ENCODE results near the gene NFIB.

NFIB gene

DNA sequence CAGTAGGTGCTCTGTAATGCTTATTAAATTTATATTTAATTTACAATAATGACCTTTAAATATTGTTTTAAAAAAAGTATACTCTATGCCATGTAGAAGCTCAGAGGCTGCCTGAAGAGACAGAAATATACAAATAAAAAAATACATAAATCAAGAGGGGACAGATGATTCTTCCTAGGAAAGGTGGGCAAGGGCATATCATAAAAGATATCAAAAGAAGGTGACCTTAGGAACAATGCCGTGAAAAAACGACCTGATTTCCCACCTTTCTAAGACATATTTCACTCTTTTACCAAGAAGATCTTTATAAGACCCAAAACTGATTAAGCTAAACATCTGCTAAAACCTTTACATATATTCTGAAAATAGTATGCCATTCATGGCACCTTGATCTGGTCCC is 128.9 kb downstream of the NFIB start:
- DNase-seq (ENCODE audit: low read depth), result no peak

DNA sequence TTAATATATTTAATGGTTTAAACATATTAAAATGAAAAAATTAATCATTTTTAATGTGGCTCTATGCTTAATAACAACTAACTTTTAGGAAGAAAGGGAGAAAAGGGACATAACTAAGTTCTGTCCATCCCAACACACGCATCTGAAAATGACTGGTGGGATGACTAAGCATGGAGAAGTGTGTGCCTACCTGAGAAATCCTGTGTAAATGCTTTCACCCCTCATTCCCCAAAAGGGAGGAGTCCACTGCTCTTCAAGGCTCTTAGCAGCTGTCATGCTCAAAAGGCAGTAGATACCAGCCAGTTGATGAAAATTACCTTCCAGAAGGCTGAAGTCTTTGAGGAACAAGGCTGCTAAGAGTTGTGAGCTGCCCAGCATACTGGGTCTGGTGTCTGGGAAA is 130.9 kb downstream of the NFIB start:
- DNase-seq (ENCODE audit: low read depth), result no peak

DNA sequence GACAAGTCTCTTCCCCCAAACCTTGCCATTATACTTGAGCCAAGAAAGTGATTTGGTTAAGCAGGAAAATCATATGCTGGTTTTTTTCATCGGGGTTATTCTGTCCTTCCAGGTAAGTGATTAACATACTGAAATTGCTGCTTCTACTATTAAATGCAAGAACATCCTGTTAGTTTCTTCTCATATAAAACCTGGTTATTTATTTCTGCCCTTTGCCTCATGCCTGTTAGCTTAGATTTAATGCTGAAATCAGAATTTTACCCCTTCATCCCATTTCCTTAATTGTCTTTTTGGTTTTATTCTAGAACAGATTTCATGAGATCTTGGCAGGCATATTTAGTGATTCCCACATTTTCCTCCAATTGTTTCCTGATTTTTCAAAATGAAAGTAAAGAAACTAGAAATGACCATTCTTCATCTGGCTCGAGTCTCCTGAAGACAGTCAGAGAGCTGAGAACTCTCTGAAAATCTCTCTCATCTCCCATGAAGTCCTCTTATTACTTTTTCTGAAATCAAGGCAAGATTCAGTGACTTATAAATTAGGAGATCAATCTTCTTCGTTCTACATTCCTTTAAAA is 132.9 kb downstream of the NFIB start:
- no peak for DNase-seq (ENCODE audit: low read depth)

DNA sequence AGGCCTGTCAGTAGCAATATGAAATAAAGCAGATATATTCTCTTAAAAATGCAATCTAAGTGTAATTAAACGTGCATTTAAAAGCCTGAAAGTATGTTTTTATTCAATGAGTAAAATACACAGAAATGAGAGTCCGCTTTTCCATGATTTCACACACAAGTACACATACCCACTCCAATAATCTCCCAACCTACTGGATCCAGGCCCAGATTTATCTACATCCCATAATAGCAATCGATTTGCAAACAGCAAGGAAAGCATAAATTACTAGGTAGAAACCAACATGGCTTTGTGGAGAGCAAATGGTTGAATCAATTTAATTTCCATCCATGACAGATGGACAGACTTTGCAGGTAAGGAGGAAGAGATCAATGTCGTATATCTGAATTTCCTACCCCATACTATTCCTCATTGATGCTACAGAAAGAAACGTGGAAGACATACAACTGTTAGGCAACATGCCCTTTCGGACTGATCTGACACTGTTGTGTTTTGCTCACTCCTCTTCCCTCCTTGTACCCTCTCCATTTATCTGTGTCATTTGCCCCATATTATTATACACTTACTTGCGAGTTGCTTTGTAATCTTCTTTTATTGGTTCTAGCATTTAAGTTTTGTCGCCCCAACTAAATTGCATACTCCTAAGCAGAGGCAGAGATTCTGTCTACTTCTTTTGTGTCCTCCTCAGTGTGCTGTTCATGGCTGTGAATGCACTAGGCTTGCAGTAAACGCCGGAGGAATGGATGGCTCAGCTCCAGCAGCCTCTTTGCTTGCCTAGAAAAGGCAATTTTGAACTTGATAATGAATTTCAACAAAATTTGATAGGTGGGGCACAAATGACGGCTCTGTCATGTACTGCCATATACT is 133.6 kb downstream of the NFIB start:
- no peak for DNase-seq (ENCODE audit: low read depth)

DNA sequence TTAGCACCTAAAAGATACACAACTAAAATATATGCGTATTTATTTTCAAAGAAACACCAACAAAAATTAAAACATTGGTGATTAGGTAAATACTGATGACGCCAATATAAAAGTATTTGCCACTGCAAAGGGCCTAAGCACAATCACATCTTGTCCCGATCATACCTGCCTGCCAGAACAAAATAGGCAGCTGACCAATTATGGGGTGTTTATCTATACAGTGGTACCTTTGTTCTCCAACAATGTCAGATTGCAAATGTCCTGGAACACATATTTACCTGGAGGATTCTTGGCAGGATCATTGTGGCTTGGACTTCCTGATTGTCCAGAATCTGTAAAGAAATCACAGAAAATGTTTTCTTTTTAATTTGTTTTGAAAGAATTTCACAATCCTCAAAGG is 134.5 kb downstream of the NFIB start:
- no peak for DNase-seq (ENCODE audit: low read depth)

DNA sequence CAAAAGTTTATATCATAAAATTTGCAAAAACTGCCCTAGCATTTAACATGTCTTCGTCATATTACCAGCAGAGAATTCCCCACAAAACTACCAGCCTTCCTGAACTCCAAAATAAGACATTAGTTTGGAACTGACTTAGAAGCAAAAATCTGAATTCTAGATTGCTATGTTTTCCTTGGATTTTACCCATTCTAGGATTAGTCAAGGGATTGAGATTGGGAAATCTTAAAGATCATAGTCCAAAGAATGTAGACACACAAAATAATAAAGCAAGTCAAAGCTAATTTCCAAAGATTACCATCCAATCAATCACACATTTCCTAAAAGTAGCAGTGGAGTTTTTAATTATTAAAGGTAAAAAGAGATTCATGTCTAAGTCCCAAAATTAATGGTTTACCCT is 138.2 kb downstream of the NFIB start:
- DNase-seq (ENCODE audit: low read depth), result no peak

DNA sequence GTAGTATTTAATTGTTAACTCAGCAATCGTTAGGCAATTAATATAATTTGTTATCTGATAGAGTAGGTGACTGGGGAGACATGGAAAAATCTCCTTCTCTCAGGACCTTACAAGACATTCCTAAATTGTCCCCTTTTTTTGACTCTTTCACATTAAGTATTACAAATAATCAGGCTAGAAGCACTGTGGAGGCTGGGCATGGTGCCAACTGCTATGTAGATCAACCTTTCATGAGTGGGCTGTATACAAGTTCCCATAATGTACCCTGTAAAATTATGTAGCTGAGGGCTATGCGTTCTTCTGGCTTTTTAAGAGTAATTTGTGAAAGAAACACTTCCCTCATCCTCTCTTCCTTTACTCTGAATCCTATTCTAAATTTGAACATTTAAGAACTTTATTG is 140.2 kb downstream of the NFIB start:
- DNase-seq (ENCODE audit: low read depth), result no peak

DNA sequence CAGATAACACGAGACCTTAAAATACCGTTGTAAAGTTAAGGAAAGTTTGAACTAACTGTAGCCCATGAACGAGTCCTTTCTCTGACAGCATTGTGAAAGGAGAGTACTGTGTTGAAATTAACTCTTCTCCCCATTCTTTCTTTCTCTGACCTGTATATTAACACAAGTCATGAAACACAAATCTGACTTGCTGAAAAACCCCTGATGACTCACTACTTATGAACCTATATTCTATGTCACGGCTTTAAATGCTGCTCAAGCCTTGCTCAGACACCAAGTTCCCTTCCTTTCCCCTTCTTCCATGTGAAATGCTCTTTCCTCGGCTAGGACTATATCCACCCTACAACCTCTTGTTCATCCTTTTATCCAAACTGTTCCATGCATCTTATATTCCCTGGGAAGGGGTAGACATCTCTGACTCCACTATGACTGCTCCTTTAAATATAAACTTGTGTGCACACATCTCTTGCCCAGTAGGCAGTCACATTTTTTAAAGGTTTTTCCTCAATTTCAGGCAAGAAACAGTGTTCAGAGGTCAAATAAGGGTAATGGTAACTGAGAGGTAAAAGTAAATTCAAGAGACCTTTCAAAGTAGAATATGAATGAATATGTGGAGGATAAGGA is 142.9 kb downstream of the NFIB start:
- DNase-seq (ENCODE audit: low read depth), result no peak

DNA sequence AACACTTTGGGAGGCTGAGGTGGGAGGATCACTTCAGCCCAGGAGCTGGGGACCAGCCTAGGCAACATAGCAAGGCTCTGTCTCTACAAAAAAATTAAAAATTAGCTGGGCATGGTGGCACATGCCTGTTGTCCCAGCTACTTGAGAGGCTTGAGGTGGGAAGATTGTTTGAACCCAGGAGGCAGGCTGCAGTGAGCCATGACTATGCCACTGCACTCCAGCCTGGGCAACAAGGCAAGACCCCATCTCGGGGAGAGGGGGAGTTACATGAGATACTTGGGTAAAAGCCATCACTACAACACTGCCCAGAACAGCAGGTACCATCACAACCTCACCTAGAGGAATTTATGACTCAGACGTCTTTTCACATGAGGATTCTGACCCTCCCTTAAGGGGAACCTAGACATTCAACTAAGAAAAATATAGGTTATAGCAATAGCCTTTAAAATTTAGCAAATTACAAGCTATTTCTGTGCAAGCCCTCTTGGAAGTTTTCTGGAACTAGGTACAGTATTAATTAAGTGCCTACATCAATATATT is 143.5 kb downstream of the NFIB start:
- no peak for DNase-seq (ENCODE audit: low read depth)

DNA sequence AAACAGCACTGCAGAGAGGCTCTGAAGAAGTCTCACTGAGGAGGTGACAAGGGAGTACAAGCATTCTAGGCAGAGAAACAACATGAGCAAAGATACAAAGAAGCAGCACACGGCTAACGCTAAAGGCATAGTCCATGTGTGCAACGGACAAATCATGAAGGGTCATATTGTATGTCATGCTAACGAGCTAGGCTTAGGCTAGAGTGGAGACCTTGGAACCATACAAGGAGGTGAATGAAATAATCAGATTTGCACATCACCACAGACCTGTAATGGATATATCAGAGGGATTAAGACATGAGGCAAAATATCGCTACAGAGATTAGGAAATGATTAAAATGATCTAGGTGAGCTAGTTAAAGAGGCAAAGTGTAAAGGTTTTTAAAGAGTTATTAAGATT is 145.6 kb downstream of the NFIB start:
- no peak for DNase-seq (ENCODE audit: low read depth)

DNA sequence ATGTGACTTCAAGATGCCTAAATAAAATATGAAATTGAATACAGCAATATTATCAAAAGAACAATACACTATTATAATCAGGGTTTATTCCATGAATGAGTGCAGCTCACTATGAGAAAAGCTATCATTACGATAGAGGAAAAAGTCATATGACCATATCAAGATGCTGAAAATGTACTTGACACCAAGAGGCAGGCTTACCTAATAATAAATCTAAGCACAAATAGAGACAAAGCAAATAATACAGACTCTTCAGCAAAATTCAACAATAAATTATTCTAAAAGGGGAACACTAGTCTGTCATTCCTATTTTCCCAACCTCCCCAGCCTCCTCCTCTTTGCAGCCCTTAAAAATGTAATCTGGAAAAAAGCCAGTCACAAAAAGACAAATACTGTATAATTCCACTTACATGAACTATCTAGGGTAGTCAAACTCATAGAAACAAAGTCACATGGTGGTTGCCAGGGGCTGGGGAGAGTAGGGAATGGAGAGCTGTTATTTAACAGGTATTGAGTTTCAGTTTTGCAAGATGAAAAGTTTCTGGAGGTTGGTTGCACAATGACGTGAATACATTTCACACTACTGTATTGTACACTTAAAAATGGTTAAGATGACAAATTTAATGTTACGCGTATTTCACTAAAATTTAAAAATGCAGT is 148.4 kb downstream of the NFIB start:
- DNase-seq (ENCODE audit: low read depth), result no peak

DNA sequence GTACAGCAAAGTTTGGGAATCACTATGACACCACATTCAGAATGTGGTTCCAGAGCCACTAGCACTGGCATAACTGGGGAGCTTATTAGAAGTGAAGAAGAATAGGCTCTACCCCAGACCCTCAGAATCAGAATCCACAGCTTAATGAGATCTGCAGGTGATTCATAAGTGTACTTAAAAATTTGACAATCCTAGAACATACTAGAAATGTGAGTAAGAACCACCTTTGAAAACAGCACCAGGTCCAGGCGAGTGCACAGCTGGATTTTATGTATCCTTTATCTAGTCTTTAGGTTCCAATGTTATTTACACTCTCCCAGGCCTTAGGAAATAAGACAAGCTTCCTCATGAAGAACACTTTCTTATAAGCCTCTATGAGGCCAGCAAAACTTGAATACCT is 149.0 kb downstream of the NFIB start:
- no peak for DNase-seq (ENCODE audit: low read depth)

DNA sequence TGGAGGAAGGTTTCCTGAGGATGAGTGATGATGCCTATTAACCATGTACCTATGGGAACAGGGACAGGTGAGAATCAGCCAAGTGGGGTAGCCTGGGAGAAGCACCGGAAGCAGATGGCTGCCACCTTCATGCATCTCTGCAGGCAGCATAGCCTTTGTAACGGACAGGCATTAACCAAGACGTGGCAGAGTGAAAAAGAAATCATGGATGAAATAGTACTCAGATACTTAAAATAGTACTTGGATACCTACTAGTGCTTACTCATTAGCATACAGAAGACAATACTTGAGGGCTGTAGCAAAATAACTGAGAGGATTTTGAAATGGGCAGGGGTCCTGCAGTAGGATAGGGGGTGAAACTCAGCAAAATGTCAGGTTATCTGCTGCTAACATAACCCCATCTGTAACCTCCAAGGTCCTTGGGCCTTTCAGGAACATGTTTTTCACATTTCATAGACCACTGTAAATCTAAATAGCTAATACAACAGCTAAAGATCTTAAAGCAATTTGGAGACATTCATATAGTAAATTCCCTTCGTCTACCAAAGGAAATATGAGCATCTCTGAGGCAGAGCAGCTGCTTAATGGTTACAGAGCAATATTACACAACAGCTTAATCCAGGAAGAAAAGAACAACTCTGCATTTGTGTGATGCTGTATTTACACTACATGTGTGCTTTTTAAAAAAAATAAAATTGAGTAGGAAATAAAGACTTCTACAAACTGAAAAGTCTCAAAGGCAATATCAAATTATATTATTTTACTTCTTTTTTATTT is 154.3 kb downstream of the NFIB start:
- DNase-seq (ENCODE audit: low read depth), result no peak

DNA sequence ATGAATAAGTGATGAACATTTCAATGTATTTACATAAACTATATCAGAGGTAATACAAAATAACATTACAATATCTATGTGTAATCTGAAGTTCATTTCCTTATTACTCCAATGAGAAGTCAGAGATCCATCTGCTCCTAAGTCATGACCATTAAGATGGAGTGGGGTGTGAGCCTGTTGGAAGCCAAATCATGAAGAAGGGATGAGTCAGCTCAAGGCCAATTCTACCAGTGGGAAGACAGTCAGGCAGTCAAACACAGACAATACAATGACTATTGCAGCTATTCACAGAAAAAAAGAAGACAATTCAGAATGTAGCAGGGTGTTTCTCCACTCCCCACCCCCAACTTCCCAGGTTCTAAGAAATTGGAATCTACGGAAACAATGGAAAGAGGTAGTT is 155.0 kb downstream of the NFIB start:
- DNase-seq (ENCODE audit: low read depth), result no peak

DNA sequence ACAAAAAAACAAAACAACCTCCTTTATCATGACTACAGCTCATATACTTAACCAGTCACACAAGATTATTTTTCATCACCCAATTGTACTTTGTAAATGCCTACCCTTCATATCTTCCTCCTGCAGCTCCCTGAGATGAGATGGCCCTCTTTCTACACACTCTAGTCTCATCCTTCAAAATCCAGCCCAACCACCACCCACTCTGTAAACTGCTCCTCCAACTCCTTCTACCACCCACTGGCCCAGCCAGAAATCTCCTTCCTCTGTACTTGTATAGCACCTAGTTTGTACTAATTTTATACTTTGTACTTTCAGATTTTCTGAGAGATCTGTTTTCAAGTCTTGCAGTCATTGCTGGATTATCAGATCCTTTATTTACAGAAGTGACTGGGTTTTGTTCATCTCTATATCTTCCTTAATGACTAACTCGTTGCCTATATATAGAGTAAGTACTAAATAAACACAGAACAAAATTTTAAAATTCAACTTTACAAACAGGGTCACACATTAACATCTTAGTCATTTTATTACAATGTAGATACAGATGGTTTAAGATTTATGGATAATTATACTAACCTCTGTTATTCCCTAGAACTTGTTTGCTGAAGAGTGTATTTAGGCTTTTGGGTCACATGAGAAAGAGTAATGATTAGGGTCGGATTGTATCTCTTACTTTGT is 155.7 kb downstream of the NFIB start:
- no peak for DNase-seq (ENCODE audit: low read depth)

DNA sequence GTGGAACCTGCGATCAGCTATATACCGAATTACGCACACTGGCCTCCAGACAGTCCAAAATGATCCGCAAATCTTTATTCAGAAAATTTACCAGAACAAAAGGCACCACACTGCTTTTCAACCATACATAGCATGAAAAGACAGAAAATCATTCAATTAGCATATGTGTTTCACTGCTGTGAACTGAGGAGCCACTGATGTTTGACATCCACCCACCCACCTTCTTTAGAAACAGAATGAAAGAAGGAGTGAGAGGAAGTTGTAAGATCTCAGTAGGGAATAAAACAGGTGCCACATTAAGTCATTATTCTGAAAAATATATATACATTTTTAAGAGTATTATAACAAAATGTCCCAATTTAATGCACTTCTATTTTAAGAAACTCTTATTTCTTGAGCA is 156.8 kb downstream of the NFIB start:
- no peak for DNase-seq (ENCODE audit: low read depth)

DNA sequence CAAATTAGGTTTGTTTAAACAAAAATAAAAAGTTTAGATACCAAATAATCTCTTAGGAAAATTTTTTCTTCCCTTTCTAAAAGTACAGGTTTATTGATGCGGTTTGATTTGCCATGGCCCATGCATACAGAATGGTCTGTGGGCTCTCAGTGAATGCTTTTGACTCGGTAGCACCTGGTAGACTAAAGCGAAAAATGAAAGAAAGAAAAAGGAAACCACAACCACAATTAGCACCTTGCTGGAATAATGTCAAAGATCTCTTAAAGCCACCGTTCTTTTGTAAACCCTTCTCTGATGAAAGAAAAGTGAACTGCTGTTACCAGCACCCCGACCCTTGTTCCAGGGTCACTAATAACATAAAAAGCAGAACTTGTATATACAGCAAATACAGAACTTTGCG is 157.9 kb downstream of the NFIB start:
- DNase-seq (ENCODE audit: low read depth), result no peak

DNA sequence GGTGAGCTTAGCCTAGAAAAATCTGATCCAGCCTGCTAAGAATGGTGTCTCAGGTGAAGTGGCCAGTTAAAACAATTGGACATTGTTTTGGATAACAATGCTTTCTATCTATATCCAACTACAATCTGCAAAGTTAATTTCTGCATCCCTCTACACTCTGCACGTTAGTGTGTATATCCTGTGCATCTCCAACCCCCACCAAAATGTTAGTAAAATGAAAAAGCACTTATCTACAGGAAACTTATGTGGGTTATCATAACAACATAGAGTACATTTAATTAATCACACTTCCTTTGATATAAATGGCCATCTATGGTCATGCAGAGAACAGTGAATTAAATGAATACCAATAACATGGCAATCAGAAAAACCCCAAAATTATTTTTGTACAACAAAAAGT is 158.7 kb downstream of the NFIB start:
- no peak for DNase-seq (ENCODE audit: low read depth)

DNA sequence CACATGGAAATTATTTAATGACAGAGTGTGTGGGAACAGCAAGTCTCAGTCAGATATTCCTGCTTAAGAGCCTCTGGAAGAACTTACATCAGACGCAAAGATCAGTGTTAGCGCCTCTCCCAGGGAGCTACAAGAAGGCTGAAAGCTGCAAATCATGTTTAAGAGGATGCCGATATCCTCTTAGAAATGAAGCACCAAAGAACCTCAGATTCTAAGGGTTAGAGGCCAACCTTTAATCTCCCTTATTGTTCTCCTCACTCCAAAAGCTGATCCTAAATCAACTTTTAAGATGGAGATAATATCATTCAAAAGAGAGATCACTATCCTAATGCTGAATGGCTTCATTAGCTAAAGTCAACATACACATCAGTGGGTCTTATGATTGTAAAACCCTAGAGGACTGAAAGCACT is 160.6 kb downstream of the NFIB start:
- no peak for DNase-seq (ENCODE audit: low read depth)

DNA sequence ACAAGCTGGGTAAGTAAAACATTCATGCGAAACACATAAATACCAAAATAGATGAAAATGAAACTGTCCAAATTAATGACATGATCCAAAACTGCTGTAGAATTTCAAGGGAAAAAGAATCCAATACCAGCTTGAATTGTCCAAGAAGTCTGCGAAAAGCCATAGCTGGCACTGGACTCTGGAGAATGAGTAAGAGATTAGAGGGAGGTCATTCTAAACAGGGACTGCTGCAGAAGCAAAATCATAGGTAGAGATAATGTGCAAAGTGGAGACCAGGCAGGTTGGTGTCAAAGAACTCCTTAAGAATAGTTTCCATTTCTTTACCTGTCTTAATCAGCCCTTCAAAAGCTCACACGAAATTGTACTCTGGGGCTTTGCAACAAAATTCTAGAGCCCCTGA is 162.5 kb downstream of the NFIB start:
- DNase-seq (ENCODE audit: low read depth), result no peak

DNA sequence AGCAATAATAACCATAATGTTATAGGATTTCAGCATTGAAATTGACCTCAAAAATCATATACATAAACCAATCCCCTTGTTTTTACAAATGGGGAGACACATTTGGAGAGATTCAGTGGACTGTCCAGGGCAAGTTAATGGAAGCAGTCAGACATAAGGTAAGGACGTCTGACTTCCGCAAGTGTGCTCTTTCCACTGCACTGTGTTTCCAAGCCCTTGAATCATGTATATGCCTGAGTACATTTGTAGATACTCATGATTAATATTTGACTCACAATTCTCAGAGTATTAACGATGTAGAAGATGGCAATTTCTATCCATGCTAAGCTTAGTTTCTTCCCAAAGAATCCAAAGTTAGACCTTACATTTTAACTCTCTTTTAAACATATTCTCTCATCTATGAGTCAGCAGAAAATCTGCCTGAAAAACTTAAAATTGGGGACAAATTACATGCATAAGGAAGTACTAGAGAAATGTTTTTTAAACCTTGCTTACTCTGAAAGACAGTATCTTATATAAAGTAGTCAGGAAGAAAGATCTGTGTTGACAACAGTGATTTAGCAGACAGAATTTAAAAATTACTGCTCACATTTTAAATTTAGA is 165.3 kb downstream of the NFIB start:
- DNase-seq (ENCODE audit: low read depth), result no peak

All from activated T-cell treated with anti-CD3 and anti-CD28 coated beads for 48 hours (primary cell).